K562 (cell line): Measurements from ENCODE around the gene LAMA3. TPM values are rescaled to one million over a fixed set of nuclear protein-coding genes. Genes with fewer than 3 reads are reported as not detected.

ENCODE experiments used
- ATAC-seq: fragments of 200-7000 bp; cut with Tn5 transposase; 3 replicates; pipeline ENCODE4 v1.9.1; 2020; ENCODE audit warnings: moderate library complexity
- BruUV-seq: library from RNA; stranded (reverse); fragments of 400-500 nt; replicated peaks from 2 replicates; lab custom pipeline; 2021; lab: Mats Ljungman, UMichigan
- CTCF ChIA-PET: fragments of 300-600 bp; formaldehyde crosslinking; extraction: SDS; loops from one replicate; lab custom pipeline; 2021; ENCODE audit warnings: low intra/inter-chr PET ratio; lab: Yijun Ruan, JAX
- POLR2A ChIA-PET: fragments of 300-600, 350-650 bp; sonication (Branson Sonifier 250); formaldehyde crosslinking; extraction: SDS; loops from one replicate; lab custom pipeline; 2021; ENCODE audit warnings: antibody characterized with exemption, inconsistent platforms; lab: Yijun Ruan, JAX
- DNase-seq, 4 experiments: peaks; one replicate each; pipeline versions ENCODE4 v3.0.0 to v3.0.0-alpha.2; 2011 to 2018; ENCODE audit warnings: low spot score in 3 of 4, mixed read lengths in 3 of 4; ENCODE audit errors: extremely low read depth in 1 of 4
- FAIRE-seq: peaks from 2 replicates; lab custom pipeline; 2011; peaks lifted over from hg19 to GRCh38; lab: Jason Lieb, UNC
- H2AFZ ChIP-seq: 2 replicates; pipeline ENCODE4 v1.6.0; 2011; ENCODE audit warnings: low read depth, low read length, control low read depth, inconsistent platforms
- H3K27ac ChIP-seq: fragments of 200-600 bp; 3 replicates; pipeline ENCODE4 v1.8.0; 2011; ENCODE audit warnings: low read depth, mild to moderate bottlenecking, control low read depth, inconsistent platforms, low read length, moderate library complexity, mixed read lengths; ENCODE audit errors: extremely low read depth
- H3K27me3 ChIP-seq, 2 experiments: fragments of 300-600 bp in 1 of 2; 2 replicates in 1 of 2; 3 replicates in 1 of 2; pipeline versions ENCODE4 v1.6.0 to v1.8.0; 2011; ENCODE audit warnings: inconsistent platforms in 2 of 2, low read length in 2 of 2, mild to moderate bottlenecking in 1 of 2, mixed read lengths in 1 of 2, moderate library complexity in 1 of 2; ENCODE audit not compliant: control insufficient read depth in 2 of 2, insufficient read depth in 2 of 2
- H3K36me3 ChIP-seq: fragments of 300-600 bp; 3 replicates; pipeline ENCODE4 v1.8.0; 2011; ENCODE audit warnings: mild to moderate bottlenecking, low read length, inconsistent platforms; ENCODE audit not compliant: control insufficient read depth, insufficient read depth
- H3K4me1 ChIP-seq, 2 experiments: fragments of 200-600 bp in 1 of 2; replicated peaks in 1 of 2; 2 replicates in 1 of 2; 3 replicates in 1 of 2; pipeline versions ENCODE4 v1.5.1 to v1.8.0; 2011; ENCODE audit warnings: inconsistent platforms in 2 of 2, low read length in 2 of 2, mild to moderate bottlenecking in 1 of 2, mixed read lengths in 1 of 2, moderate library complexity in 1 of 2; ENCODE audit not compliant: control insufficient read depth in 2 of 2, insufficient read depth in 2 of 2
- H3K4me2 ChIP-seq: 2 replicates; pipeline ENCODE4 v1.6.1; 2011; ENCODE audit warnings: low read length, control low read depth, inconsistent platforms, mixed read lengths; ENCODE audit not compliant: insufficient read depth
- H3K4me3 ChIP-seq: fragments of 200-600 bp; sonication (generic), shearing (Covaris generic); 2 replicates; pipeline ENCODE4 v1.5.1; 2016; ENCODE audit warnings: control low read depth, inconsistent platforms
- H3K79me2 ChIP-seq: fragments of 200-600 bp; 3 replicates; pipeline ENCODE4 v1.8.0; 2011; ENCODE audit warnings: low read length, inconsistent platforms; ENCODE audit not compliant: control insufficient read depth, insufficient read depth
- H3K9ac ChIP-seq, 2 experiments: 2 replicates each; pipeline versions ENCODE4 v1.6.0 to v1.6.1; 2011; ENCODE audit warnings: low read depth in 2 of 2, low read length in 2 of 2, control low read depth in 1 of 2, inconsistent platforms in 1 of 2, mild to moderate bottlenecking in 1 of 2, mixed read lengths in 1 of 2; ENCODE audit not compliant: insufficient read depth in 1 of 2
- H3K9me1 ChIP-seq: one replicate; pipeline ENCODE4 v1.6.0; 2011; ENCODE audit warnings: inconsistent platforms, mild to moderate bottlenecking, low read length, moderate library complexity; ENCODE audit not compliant: control insufficient read depth, insufficient read depth
- H3K9me3 ChIP-seq: replicated peaks from 2 replicates; pipeline ENCODE4 v1.5.1; 2011; ENCODE audit warnings: low read depth, low read length, inconsistent platforms; ENCODE audit not compliant: control insufficient read depth, insufficient read depth
- H4K20me1 ChIP-seq: replicated peaks from 2 replicates; pipeline ENCODE4 v1.6.1; 2011; ENCODE audit warnings: low read length, inconsistent platforms, mixed read lengths; ENCODE audit not compliant: control insufficient read depth, insufficient read depth
- ARID4B ChIP-seq: sonication (generic); formaldehyde crosslinking; IDR thresholded peaks from 2 replicates; pipeline ENCODE4 v1.8.0; 2022; ENCODE audit warnings: mild to moderate bottlenecking, missing genetic modification reagents
- BRD4 ChIP-seq: fragments of 200-600 bp; sonication (generic); IDR thresholded peaks from 2 replicates; pipeline ENCODE4 v1.6.1; 2017; ENCODE audit warnings: inconsistent platforms
- CBX5 ChIP-seq: IDR thresholded peaks from 2 replicates; pipeline ENCODE4 v1.6.1; 2014; ENCODE audit warnings: low read depth, borderline replicate concordance
- CHD1 ChIP-seq: fragments of 200-600 bp; sonication (generic); IDR thresholded peaks from one replicate; pipeline ENCODE4 v1.6.1; 2012; ENCODE audit warnings: mild to moderate bottlenecking, moderate library complexity, low read length, inconsistent platforms
- CSDE1 ChIP-seq, 2 experiments: fragments of 450-650 bp; IDR thresholded peaks; 2 replicates each; pipeline ENCODE4 v1.6.1; 2016; ENCODE audit warnings: mild to moderate bottlenecking in 1 of 2
- MXI1 ChIP-seq: IDR thresholded peaks from 2 replicates; pipeline ENCODE4 v1.6.1; 2011; ENCODE audit warnings: low read depth, mild to moderate bottlenecking, improper control_type of control experiment, low read length
- NCOA2 ChIP-seq, 2 experiments: fragments of 450-650 bp; IDR thresholded peaks; 2 replicates each; pipeline ENCODE4 v1.6.1; 2018; ENCODE audit warnings: mild to moderate bottlenecking in 2 of 2, moderate library complexity in 1 of 2; ENCODE audit not compliant: partially characterized antibody in 2 of 2
- NCOA6 ChIP-seq: fragments of 450-650 bp; IDR thresholded peaks from 2 replicates; pipeline ENCODE4 v1.6.1; 2017; ENCODE audit warnings: mild to moderate bottlenecking
- RFX5 ChIP-seq: IDR thresholded peaks from 2 replicates; pipeline ENCODE4 v1.6.1; 2011; ENCODE audit warnings: low read depth, mild to moderate bottlenecking, improper control_type of control experiment, low read length
- RHOXF2B ChIP-seq: fragments of 250-450 bp; sonication (Bioruptor Pico); conservative IDR thresholded peaks from 2 replicates; pipeline ENCODE4 v1.5.1; 2021
- SNIP1 ChIP-seq: fragments of 450-650 bp; IDR thresholded peaks from 2 replicates; pipeline ENCODE4 v1.7.1; 2017; ENCODE audit warnings: low read depth, mild to moderate bottlenecking
- ZC3H4 ChIP-seq: sonication (generic); formaldehyde crosslinking; IDR thresholded peaks from 2 replicates; pipeline ENCODE4 v1.9.0; 2021; ENCODE audit warnings: missing genetic modification reagents, borderline replicate concordance
- ZNF75A ChIP-seq: fragments of 450-650 bp; formaldehyde crosslinking; IDR thresholded peaks from 2 replicates; pipeline ENCODE4 v1.4.0; 2020; ENCODE audit warnings: mild to moderate bottlenecking
- ZNF79 ChIP-seq: fragments of 250-450 bp; sonication (Bioruptor Pico); IDR thresholded peaks from 2 replicates; pipeline ENCODE4 v1.4.0; 2020; ENCODE audit warnings: low read depth, mild to moderate bottlenecking, moderate library complexity
- WGBS: fragments of 100-300 bp; shearing (Covaris generic); methylation state at CpG from one replicate; pipeline ENCODE4 v1.1.6; 2016; ENCODE audit warnings: low coverage, mixed read lengths; ENCODE audit not compliant: insufficient coverage; ENCODE audit errors: missing lambda C conversion rate; 5-methylcytosine and 5-hydroxymethylcytosine counted together
- in situ Hi-C: fragments of 300-500 bp; cut with MboI; formaldehyde crosslinking; loops from 4 replicates; pipeline ENCODE4 v1.15.0; 2018; ENCODE audit warnings: inconsistent platforms, mixed read lengths
- intact Hi-C: fragments of 100-400 bp; cut with micrococcal nuclease; formaldehyde crosslinking; loops from 2 replicates; pipeline ENCODE4 v1.14.2; 2022
- polyA plus RNA-seq, 8 experiments: library from polyadenylated mRNA; depleted of rRNA in 4 of 8; stranded (reverse) in 5 of 8; unstranded in 3 of 8; fragments of >200 nt; fragmentation: Nextera tagmentation in 2 of 8; fragmentation: Illumina TruSeq in 1 of 8; extraction: Ambion mirVana in 2 of 8; extraction: Trizol in 1 of 8; gene quantifications; 2 replicates each; pipeline versions ENCODE4 v1.2.1 to v1.2.3, GENCODE V29; 2011 to 2014; ENCODE audit warnings: inconsistent platforms in 1 of 8, missing spikeins in 1 of 8
- total RNA-seq, 7 experiments: library from RNA; depleted of rRNA in 6 of 7; stranded (reverse); fragments of >200 nt in 6 of 7; fragmentation: Illumina TruSeq in 2 of 7; extraction: Trizol in 2 of 7; gene quantifications; 2 replicates each; pipeline versions ENCODE4 v1.2.1 to v1.2.3, GENCODE V29; 2011 to 2021; ENCODE audit warnings: low replicate concordance in 1 of 7

Gene LAMA3
- total and polyA plus RNA-seq, 9 of the 15 experiments (the other 6 are each of a cell fraction or from before 2014, with no cell fraction given) = 0.07 TPM; not detected in 8

- Histone ChIP-seq H3K4me1 (no peaks in the 10 kb centered on the region), H3K9me3 (no peaks in the 10 kb centered on the region), H3K27me3 (0 out of 5 replicates have a peak, but pooled peaks cover 0 to 1% of the 10 kb centered on the region in 2 experiments), H4K20me1 (no peaks in the 10 kb centered on the region)
- 0% methylated on average over 3 of the region's 3 CpGs for WGBS
- TF ChIP-seq ZNF79 (CRISPR knock-in tag) = no peak
- no peak for TF ChIP-seq SNIP1
- TF ChIP-seq CHD1 = no peak
- no peak for TF ChIP-seq RFX5
- TF ChIP-seq, all 486 proteins: peak for 0
- no peak overlapping the region for H2AFZ ChIP-seq
- no TSS peak for BruUV-seq
- POLR2A ChIA-PET = no interaction called here
- no peak overlapping the region for H3K4me3 ChIP-seq
- intact Hi-C loops (no loop called here), in situ Hi-C loops (no loop called here)
- ATAC-seq (no peak), FAIRE-seq (no peak), DNase-seq (no peak)
- CTCF ChIA-PET = no interaction called here
- no peak overlapping the region for H3K4me2 ChIP-seq
- no peaks in the 10 kb centered on the region for H3K9me1 ChIP-seq
- no peak overlapping the region for H3K9ac ChIP-seq
- H3K79me2 ChIP-seq = no peaks in the 10 kb centered on the region
- H3K27ac ChIP-seq = no peak overlapping the region
- no peaks in the 10 kb centered on the region for H3K36me3 ChIP-seq
Measured at GRCh38 chr18:23934252-23934651, 245.0 kb downstream of the LAMA3 start.

- POLR2A ChIA-PET = no interaction called here
- Histone ChIP-seq H3K9me3 (no peaks in the 10 kb centered on the region), H3K4me2 (no peak overlapping the region), H3K4me1 (no peaks in the 10 kb centered on the region), H3K79me2 (no peaks in the 10 kb centered on the region), H2AFZ (no peak overlapping the region), H3K9me1 (no peaks in the 10 kb centered on the region), H3K9ac (no peak overlapping the region)
- intact Hi-C loops = no loop called here
- TF ChIP-seq MXI1 (no peak), CBX5 (no peak), BRD4 (no peak), ARID4B (CRISPR knock-in tag) (no peak), ZNF75A (no peak), NCOA2 (IDR thresholded peaks at IDR 0.05; ENCODE audit: partially characterized antibody in 2 of 2) (no peak), ZC3H4 (CRISPR knock-in tag) (no peak), CSDE1 (IDR thresholded peaks at IDR 0.05) (no peak), NCOA6 (no peak), RHOXF2B (CRISPR knock-in tag) (no peak)
- TF ChIP-seq, all 486 proteins: peak for 0
- in situ Hi-C loops = no loop called here
- H3K27me3 ChIP-seq = peaks cover 0 to 2% of the 10 kb centered on the region in 2 experiments; a peak in 1 of 5 replicates
- ATAC-seq (no peak), FAIRE-seq (no peak), DNase-seq (no peak)
- no peak overlapping the region for H3K27ac ChIP-seq
- no TSS peak for BruUV-seq
- CTCF ChIA-PET = no interaction called here
- H3K36me3 ChIP-seq = no peaks in the 10 kb centered on the region
- no peak overlapping the region for H3K4me3 ChIP-seq
- H4K20me1 ChIP-seq = no peaks in the 10 kb centered on the region
Measured at GRCh38 chr18:23934863-23935262, 245.6 kb downstream of the LAMA3 start.
